HepG2 (cell line): ENCODE results near the gene RREB1. TPM values are rescaled to one million over a fixed set of nuclear protein-coding genes. Genes with fewer than 3 reads are reported as not detected.

ENCODE experiments used
- ELF4 ChIP-seq: sonication (generic); formaldehyde crosslinking; IDR thresholded peaks from 2 replicates; pipeline ENCODE4 v1.5.0; 2020; ENCODE audit warnings: missing genetic modification reagents, mild to moderate bottlenecking, moderate library complexity, borderline replicate concordance
- KDM1A ChIP-seq: IDR thresholded peaks from 2 replicates; pipeline ENCODE4 v1.6.1; 2016; ENCODE audit warnings: missing compliant biosample characterization
- MAX ChIP-seq: IDR thresholded peaks from 2 replicates; pipeline ENCODE4 v1.6.1; 2012; ENCODE audit warnings: inconsistent platforms
- MED8 ChIP-seq: sonication (generic); formaldehyde crosslinking; IDR thresholded peaks from 2 replicates; pipeline ENCODE4 v1.8.1; 2023; ENCODE audit warnings: mild to moderate bottlenecking, missing genetic modification reagents; ENCODE audit not compliant: insufficient replicate concordance
- NFYB ChIP-seq: sonication (generic); formaldehyde crosslinking; IDR thresholded peaks from 2 replicates; pipeline ENCODE4 v1.4.0; 2020; ENCODE audit warnings: missing genetic modification reagents
- NR0B2 ChIP-seq: sonication (generic); formaldehyde crosslinking; IDR thresholded peaks from 2 replicates; pipeline ENCODE4 v1.4.0; 2020; ENCODE audit warnings: mild to moderate bottlenecking, missing genetic modification reagents
- PHB2 ChIP-seq: fragments of 450-650 bp; IDR thresholded peaks from 2 replicates; pipeline ENCODE4 v1.6.1; 2018; ENCODE audit not compliant: partially characterized antibody
- POLR2AphosphoS5 ChIP-seq: IDR thresholded peaks from 2 replicates; pipeline ENCODE4 v1.6.1; 2012; ENCODE audit warnings: low read depth, low read length
- PRDM10 ChIP-seq: sonication (generic); formaldehyde crosslinking; IDR thresholded peaks from 2 replicates; pipeline ENCODE4 v1.4.0; 2020; ENCODE audit warnings: low read depth, missing genetic modification reagents
- PRPF4 ChIP-seq: fragments of 200-400 bp; formaldehyde crosslinking; IDR thresholded peaks from 2 replicates; pipeline ENCODE4 v1.6.1; 2016; ENCODE audit warnings: low read length, low read depth; ENCODE audit not compliant: poor library complexity, severe bottlenecking
- SMC3 ChIP-seq: IDR thresholded peaks from 2 replicates; pipeline ENCODE4 v1.6.1; 2011; ENCODE audit warnings: low read length, improper control_type of control experiment
- SNAPC2 ChIP-seq: sonication (generic); formaldehyde crosslinking; IDR thresholded peaks from 2 replicates; pipeline ENCODE4 v1.8.1; 2022; ENCODE audit warnings: mild to moderate bottlenecking, missing genetic modification reagents
- TERF1 ChIP-seq: sonication (generic); formaldehyde crosslinking; IDR thresholded peaks from 2 replicates; pipeline ENCODE4 v1.8.0; 2022; ENCODE audit warnings: mild to moderate bottlenecking, missing genetic modification reagents, moderate library complexity
- ZBTB26 ChIP-seq: IDR thresholded peaks from 2 replicates; pipeline ENCODE4 v1.6.1; 2016; ENCODE audit warnings: missing compliant biosample characterization, missing genetic modification reagents, borderline replicate concordance
- ZBTB33 ChIP-seq: sonication (generic); formaldehyde crosslinking; IDR thresholded peaks from 2 replicates; pipeline ENCODE4 v1.4.0; 2020; ENCODE audit warnings: missing genetic modification reagents
- ZBTB7A ChIP-seq: sonication (generic); formaldehyde crosslinking; IDR thresholded peaks from 2 replicates; pipeline ENCODE4 v1.8.0; 2022; ENCODE audit warnings: mild to moderate bottlenecking, missing genetic modification reagents
- ZKSCAN8 ChIP-seq: IDR thresholded peaks from 2 replicates; pipeline ENCODE4 v1.6.1; 2016; ENCODE audit warnings: borderline replicate concordance, missing genetic modification reagents, missing compliant biosample characterization
- ZNF282 ChIP-seq: fragments of 450-650 bp; IDR thresholded peaks from 2 replicates; pipeline ENCODE4 v1.6.1; 2018; ENCODE audit not compliant: partially characterized antibody
- ZNF331 ChIP-seq: sonication (generic); formaldehyde crosslinking; IDR thresholded peaks from 2 replicates; pipeline ENCODE4 v1.4.0; 2020; ENCODE audit warnings: missing genetic modification reagents
- ZNF562 ChIP-seq: sonication (generic); formaldehyde crosslinking; IDR thresholded peaks from 2 replicates; pipeline ENCODE4 v1.8.0; 2022; ENCODE audit warnings: missing genetic modification reagents, borderline replicate concordance
- ZNF724P ChIP-seq: sonication (generic); formaldehyde crosslinking; IDR thresholded peaks from 2 replicates; pipeline ENCODE4 v1.8.0; 2022; ENCODE audit warnings: missing genetic modification reagents, borderline replicate concordance
- polyA plus RNA-seq, 8 experiments: library from polyadenylated mRNA; depleted of rRNA in 3 of 8; stranded (reverse) in 7 of 8; unstranded in 1 of 8; fragments of >200 nt; fragmentation: Illumina TruSeq in 4 of 8; extraction: Trizol in 4 of 8; gene quantifications; 2 replicates each; pipeline versions ENCODE4 v1.2.1 to v1.2.3, GENCODE V29; 2011 to 2016; ENCODE audit warnings: low read depth in 4 of 8, missing spikeins in 1 of 8, mixed read lengths in 1 of 8; ENCODE audit not compliant: insufficient read depth in 1 of 8
- total RNA-seq, 5 experiments: library from RNA; depleted of rRNA; stranded (reverse); fragments of >200 nt; fragmentation: Illumina TruSeq; extraction: Trizol; gene quantifications; 2 replicates each; pipeline ENCODE4 v1.2.3, GENCODE V29; 2016; ENCODE audit warnings: low read depth in 1 of 5

Gene RREB1
- total and polyA plus RNA-seq, 2 of the 13 experiments (the other 11 are each of a cell fraction or from before 2014, with no cell fraction given), result 6.1 to 23.2 TPM

GRCh38 chr6:7238900-7239589, 131.3 kb downstream of the RREB1 start (continued):
- no peak for TF ChIP-seq PRPF4
- no peak for TF ChIP-seq ZNF724P
- peak; percentile 32; the same call in 1 of the 2 replicates for TF ChIP-seq POLR2AphosphoS5
- peak; percentile 70 for TF ChIP-seq ZNF331
- peak; percentile 70 for TF ChIP-seq SMC3
- peak; percentile 25; the same call in 1 of the 2 replicates for TF ChIP-seq PRDM10 (CRISPR knock-in tag)
- peak; percentile 59; the same call in 1 of the 2 replicates for TF ChIP-seq ZBTB26 (CRISPR knock-in tag)
- TF ChIP-seq MED8 (CRISPR knock-in tag), result no peak
- no peak for TF ChIP-seq ZNF282
- TF ChIP-seq ZNF562 (CRISPR knock-in tag), result no peak
- TF ChIP-seq NR0B2 (CRISPR knock-in tag), result peak; percentile 52; the same call in 1 of the 2 replicates
- TF ChIP-seq ZBTB33 (CRISPR knock-in tag), result peak; percentile 28; the same call in 1 of the 2 replicates
- TF ChIP-seq PHB2, result no peak
- peak; percentile 99 for TF ChIP-seq MAX
- TF ChIP-seq ELF4, result no peak; the same call in 1 of the 2 replicates
- no peak for TF ChIP-seq NFYB (CRISPR knock-in tag)
- TF ChIP-seq ZKSCAN8, result peak; percentile 49; the same call in 1 of the 2 replicates
- TF ChIP-seq SNAPC2 (CRISPR knock-in tag), result 0 out of 2 replicates have a peak, but pooled peaks have one; percentile 74
- TF ChIP-seq KDM1A, result 0 out of 2 replicates have a peak, but pooled peaks have one; percentile 8
- TF ChIP-seq ZBTB7A, result peak; percentile 28; the same call in 1 of the 2 replicates
- TF ChIP-seq TERF1, result no peak
